Inflammatory macrophage treated with lipopolysaccharide for 4 hours (primary cell): Measurements from ENCODE around the gene SFT2D1.
A peak's percentile ranks its signal among the peaks of the same experiment; 100 is the strongest.

ENCODE experiments used
- DNase-seq: peaks from one replicate; pipeline ENCODE4 v3.0.0-alpha.2; 2020

SFT2D1 gene

DNA sequence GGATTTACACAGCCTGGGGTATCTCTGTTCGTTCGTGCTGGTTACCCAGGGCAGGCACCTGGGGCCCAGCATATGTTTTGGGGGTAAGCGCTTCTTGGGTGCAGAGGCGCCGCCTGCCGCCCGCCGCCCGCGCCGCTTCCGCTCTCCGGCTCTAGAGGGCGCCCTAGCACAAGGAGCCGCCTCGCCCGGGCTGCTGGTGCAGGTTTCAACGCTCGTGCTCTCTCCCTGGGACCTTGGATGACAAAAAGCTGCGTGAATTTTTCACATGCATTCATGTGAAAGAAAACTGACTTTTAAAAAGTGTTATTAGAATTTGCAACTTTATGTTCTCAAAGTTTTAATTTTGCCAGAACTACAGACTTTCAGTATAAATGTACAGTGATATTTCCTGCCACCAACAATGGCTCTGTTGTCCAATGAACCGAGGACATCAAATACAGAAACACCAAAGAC lies 66.6 kb downstream of the SFT2D1 start:
- DNase-seq = peak; percentile 39

DNA sequence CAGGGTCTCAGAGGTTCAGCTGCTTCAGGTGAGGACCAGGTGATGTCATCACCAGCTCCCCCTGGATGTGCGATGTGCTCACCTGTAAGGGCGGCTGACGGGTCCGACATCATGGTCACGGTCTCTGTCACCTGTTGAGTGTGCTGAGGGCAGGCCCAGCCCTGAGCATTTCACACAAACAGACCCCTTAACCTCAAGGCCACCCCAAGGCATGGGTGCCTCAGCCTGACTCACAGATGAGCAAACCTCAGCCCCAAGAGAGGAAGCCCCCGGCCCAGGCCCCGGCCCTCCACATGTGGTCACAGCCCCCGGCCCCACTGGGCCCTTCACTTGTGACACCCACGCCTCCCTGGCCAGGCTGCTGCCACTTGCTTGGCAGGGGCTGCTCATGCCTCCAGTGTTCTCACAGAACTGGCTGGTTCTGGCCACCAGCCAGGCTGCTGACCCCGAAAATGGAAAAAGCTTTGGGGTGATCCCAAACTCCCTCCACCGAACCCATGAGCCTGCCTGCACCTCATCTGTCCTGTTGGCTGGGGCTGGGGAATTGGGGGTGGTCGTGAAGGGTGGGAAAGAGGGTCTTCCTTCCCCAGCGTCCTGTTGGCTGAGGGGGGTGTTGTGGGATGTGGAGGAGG lies 67.5 kb downstream of the SFT2D1 start:
- no peak for DNase-seq

DNA sequence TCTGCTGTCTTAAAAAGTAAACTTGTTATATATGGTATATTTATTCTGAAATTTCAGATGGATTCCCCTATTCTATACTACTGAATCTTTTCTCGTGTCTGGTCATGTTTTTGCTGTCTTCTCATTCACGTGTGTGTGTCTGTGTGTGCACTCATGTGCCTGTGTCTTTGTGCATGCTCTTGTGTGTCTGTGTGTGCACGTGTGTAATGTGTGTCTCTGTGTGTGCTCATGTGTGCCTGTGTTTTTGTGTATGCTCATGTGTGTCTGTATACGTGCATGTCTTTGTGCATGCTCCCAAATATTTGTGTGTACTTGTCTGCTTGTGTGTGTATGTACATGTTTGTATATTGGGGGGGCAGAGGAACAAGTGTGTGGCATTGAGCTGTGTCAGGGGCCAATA lies 68.2 kb downstream of the SFT2D1 start:
- DNase-seq = no peak

DNA sequence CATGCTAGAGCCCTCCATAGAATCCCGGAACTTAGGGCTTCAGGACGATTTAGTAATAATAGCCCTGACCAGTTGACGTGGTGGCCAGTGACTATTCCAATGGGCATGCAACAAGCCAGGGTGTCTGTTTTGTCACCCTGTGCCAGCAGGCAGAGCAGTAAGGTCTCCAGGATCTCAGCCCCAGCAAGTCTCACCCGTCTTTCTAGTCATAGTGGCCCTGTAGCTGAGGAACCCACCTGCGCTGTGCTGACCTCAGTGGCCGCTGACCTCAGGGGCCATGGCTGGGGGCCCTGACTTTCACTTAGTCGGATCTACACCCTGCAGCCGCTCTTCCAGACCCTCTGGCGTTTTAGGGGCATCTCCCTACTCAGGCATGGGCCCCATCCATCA lies 71.0 kb downstream of the SFT2D1 start:
- no peak for DNase-seq

DNA sequence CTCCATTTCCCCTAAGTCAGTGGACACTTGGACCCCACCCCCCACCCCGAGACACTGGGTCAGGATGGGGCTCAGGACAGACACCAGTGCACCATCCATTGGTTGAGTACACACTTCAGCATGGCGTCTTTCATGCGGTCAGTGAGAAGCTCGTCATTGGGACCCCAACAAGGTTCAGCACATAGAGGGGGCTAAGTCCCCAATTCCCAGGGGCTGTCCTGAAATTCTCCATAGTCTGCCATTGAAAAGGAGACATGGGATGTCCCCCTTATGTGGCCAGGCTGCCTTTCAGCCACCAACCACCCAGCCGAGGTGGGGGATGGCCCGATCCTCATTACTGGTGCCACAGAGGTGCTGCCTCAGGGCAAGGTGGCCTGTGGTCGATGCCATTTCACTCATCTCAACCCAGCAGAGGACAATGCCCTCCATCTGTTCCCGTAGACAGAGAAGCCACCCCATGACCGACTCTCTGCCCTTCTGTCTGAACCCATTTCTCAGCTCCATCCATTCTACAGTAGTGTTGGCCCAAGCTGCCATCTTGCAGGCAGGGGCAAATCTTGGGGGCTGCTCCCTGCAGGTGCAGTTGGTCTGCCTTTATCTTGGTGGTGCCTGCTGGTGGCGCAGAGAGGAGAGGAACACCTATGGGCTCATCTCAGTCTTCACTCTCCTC lies 71.5 kb downstream of the SFT2D1 start:
- DNase-seq = no peak
